Measurements from ENCODE around the gene NOXO1. TPM values are rescaled to one million over a fixed set of nuclear protein-coding genes. Genes with fewer than 3 reads are reported as not detected.

The NOXO1 gene
- total RNA-seq, 1 experiment from 2014 or later = 1.7 TPM

DNA sequence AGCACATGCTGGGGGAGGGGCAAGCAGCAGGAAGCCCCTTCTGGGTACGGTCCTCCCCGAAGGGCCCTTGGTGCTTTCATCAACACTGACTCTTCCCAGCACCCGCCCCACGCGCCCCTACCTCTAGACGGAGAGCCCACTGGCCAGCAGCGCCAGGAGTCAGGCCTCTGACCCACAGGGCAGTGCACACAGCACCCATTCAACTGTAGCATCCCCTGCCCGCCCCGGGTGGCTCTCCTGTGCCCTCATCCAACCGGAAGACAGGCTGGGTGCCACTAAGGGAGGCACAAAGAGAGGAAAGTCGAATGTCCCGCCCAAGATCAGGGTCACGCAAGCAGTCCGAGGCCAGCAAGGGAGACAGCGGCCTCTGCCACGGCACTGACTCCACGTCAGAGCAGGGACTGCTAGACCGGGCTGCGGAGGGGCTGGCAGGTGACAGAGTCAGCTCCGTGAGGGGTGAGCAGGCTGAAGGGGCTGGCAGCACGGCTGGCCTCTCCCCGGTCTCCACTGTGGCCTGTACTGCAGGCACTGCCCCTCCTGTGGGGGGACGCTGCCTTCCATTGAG lies 48.1 kb downstream of the NOXO1 start:
- DNase-seq = no peak
- Histone ChIP-seq H3K27ac (ENCODE audit: insufficient read length, low read depth, low read length) (no peak overlapping the region), H3K4ac (ENCODE audit: low read depth, low read length) (no peak overlapping the region), H2BK15ac (ENCODE audit: low read depth, low read length) (no peak overlapping the region), H3K9ac (ENCODE audit: extremely low read depth, insufficient read length, low read length) (no peak overlapping the region), H2AFZ (ENCODE audit: low read length) (no peak overlapping the region), H3T11ph (ENCODE audit: low read length) (no peak overlapping the region), H3K18ac (ENCODE audit: insufficient read length, low read depth, low read length) (no peak overlapping the region), H2BK12ac (ENCODE audit: insufficient read length, low read depth, low read length) (no peak overlapping the region), H3K79me2 (ENCODE audit: insufficient read depth, low read length) (no peaks in the 10 kb centered on the region), H3K27me3 (ENCODE audit: insufficient read depth, low read length) (no peaks in the 10 kb centered on the region), H4K8ac (replicated peaks; ENCODE audit: insufficient read length, low read depth, low read length) (no peak overlapping the region), H3K4me2 (ENCODE audit: insufficient read depth, insufficient read length, low read length) (no peak overlapping the region), H4K5ac (ENCODE audit: insufficient read length, low read depth, low read length) (no peak overlapping the region), H4K20me1 (ENCODE audit: control insufficient read depth, insufficient read depth, insufficient read length) (no peaks in the 10 kb centered on the region), H3K56ac (ENCODE audit: insufficient read length, low read depth, low read length) (no peak overlapping the region), H2BK120ac (ENCODE audit: low read depth, low read length, poor library complexity, severe bottlenecking) (no peak overlapping the region), H2BK20ac (ENCODE audit: low read depth, low read length, poor library complexity, severe bottlenecking) (no peak overlapping the region), H2BK5ac (ENCODE audit: insufficient read length, low read length) (no peak overlapping the region), H3K9me3 (ENCODE audit: control insufficient read depth, low read depth, low read length) (no peaks in the 10 kb centered on the region), H3K14ac (ENCODE audit: insufficient read depth, low read length) (no peak overlapping the region; the same call in 1 of the 2 replicates), H2AK5ac (ENCODE audit: insufficient read length, low read length) (no peak overlapping the region), H4K91ac (ENCODE audit: insufficient read length, low read depth, low read length) (no peak overlapping the region), H3K79me1 (ENCODE audit: insufficient read depth, low read depth, low read length, poor library complexity, severe bottlenecking) (no peaks in the 10 kb centered on the region), H3K4me1 (ENCODE audit: insufficient read depth, low read length) (no peaks in the 10 kb centered on the region), H3K23me2 (ENCODE audit: insufficient read length, low read depth, low read length, poor library complexity, severe bottlenecking) (peaks cover 3% of the 10 kb centered on the region), H3K23ac (ENCODE audit: insufficient read length, low read depth, low read length) (no peak overlapping the region)
- WGBS (ENCODE audit: extremely low coverage, insufficient read length, low lambda C conversion rate) = no CpG with 5 or more reads among the region's 23 CpGs
- peaks cover 3 to 10% (median 4%) of the 10 kb centered on the region in 3 experiments; a peak in 5 of 7 replicates for H3K36me3 Mint-ChIP-seq (ENCODE audit: insufficient read depth in 1 of 3, low read depth in 3 of 3)
- H3K27me3 Mint-ChIP-seq (ENCODE audit: low read depth) = peaks cover 22% of the 10 kb centered on the region
- H3K27ac Mint-ChIP-seq = peak overlapping the region in 1 of 3 experiments; percentile 91; a peak in 1 of 7 replicates
- H3K4me3 Mint-ChIP-seq = no peak overlapping the region; a peak in 1 of 5 replicates
- peaks cover 2 to 7% of the 10 kb centered on the region in 2 experiments for H3K4me1 Mint-ChIP-seq
- TF ChIP-seq, protein P1, sequence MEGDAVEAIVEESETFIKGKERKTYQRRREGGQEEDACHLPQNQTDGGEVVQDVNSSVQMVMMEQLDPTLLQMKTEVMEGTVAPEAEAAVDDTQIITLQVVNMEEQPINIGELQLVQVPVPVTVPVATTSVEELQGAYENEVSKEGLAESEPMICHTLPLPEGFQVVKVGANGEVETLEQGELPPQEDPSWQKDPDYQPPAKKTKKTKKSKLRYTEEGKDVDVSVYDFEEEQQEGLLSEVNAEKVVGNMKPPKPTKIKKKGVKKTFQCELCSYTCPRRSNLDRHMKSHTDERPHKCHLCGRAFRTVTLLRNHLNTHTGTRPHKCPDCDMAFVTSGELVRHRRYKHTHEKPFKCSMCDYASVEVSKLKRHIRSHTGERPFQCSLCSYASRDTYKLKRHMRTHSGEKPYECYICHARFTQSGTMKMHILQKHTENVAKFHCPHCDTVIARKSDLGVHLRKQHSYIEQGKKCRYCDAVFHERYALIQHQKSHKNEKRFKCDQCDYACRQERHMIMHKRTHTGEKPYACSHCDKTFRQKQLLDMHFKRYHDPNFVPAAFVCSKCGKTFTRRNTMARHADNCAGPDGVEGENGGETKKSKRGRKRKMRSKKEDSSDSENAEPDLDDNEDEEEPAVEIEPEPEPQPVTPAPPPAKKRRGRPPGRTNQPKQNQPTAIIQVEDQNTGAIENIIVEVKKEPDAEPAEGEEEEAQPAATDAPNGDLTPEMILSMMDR (conservative IDR thresholded peaks at IDR 0.05) = no peak
- peaks cover 0 to 3% of the 10 kb centered on the region in 2 experiments; a peak in 1 of 5 replicates for H3K9me3 Mint-ChIP-seq

Measured in H9 (cell line).